H9 (cell line): ENCODE data around the gene PTPRJ. TPM values are rescaled to one million over a fixed set of nuclear protein-coding genes. Genes with fewer than 3 reads are reported as not detected.

Experiments used
- DNase-seq: peaks from one replicate; pipeline ENCODE4 v3.0.0-alpha.2; 2017
- H2AFZ ChIP-seq: one replicate; pipeline ENCODE4 v1.6.1; 2013; ENCODE audit warnings: mild to moderate bottlenecking, low read length, control low read depth, moderate library complexity
- H2AK5ac ChIP-seq: 2 replicates; pipeline ENCODE4 v1.6.1; 2013; ENCODE audit warnings: low read length, control low read depth, mixed read lengths; ENCODE audit not compliant: insufficient read length
- H2BK120ac ChIP-seq: one replicate; pipeline ENCODE4 v1.6.1; 2013; ENCODE audit warnings: low read depth, mild to moderate bottlenecking, low read length, control low read depth, inconsistent platforms; ENCODE audit not compliant: poor library complexity, severe bottlenecking
- H2BK12ac ChIP-seq: 2 replicates; pipeline ENCODE4 v1.6.1; 2013; ENCODE audit warnings: low read length, control low read depth, mixed read lengths, low read depth; ENCODE audit not compliant: insufficient read length
- H2BK15ac ChIP-seq: 2 replicates; pipeline ENCODE4 v1.6.1; 2013; ENCODE audit warnings: low read depth, low read length, control low read depth
- H2BK20ac ChIP-seq: one replicate; pipeline ENCODE4 v1.6.1; 2013; ENCODE audit warnings: low read depth, mild to moderate bottlenecking, low read length, control low read depth, inconsistent platforms; ENCODE audit not compliant: poor library complexity, severe bottlenecking
- H2BK5ac ChIP-seq: 2 replicates; pipeline ENCODE4 v1.6.1; 2013; ENCODE audit warnings: low read length, control low read depth, mixed read lengths; ENCODE audit not compliant: insufficient read length
- H3K14ac ChIP-seq: 2 replicates; pipeline ENCODE4 v1.6.1; 2013; ENCODE audit warnings: low read length, control low read depth; ENCODE audit not compliant: insufficient read depth
- H3K18ac ChIP-seq: 2 replicates; pipeline ENCODE4 v1.6.1; 2013; ENCODE audit warnings: low read depth, mild to moderate bottlenecking, mixed read lengths, low read length, control low read depth; ENCODE audit not compliant: insufficient read length
- H3K23ac ChIP-seq: 2 replicates; pipeline ENCODE4 v1.6.1; 2013; ENCODE audit warnings: low read length, control low read depth, mixed read lengths, low read depth; ENCODE audit not compliant: insufficient read length
- H3K23me2 ChIP-seq: 2 replicates; pipeline ENCODE4 v1.6.1; 2013; ENCODE audit warnings: low read depth, mild to moderate bottlenecking, mixed read lengths, low read length, control low read depth; ENCODE audit not compliant: insufficient read length, poor library complexity, severe bottlenecking
- H3K27ac ChIP-seq: 2 replicates; pipeline ENCODE4 v1.5.1; 2013; ENCODE audit warnings: low read length, control low read depth, mixed read lengths, low read depth; ENCODE audit not compliant: insufficient read length
- H3K27me3 ChIP-seq: 2 replicates; pipeline ENCODE4 v1.6.1; 2013; ENCODE audit warnings: low read length, control low read depth, inconsistent platforms; ENCODE audit not compliant: insufficient read depth
- H3K4ac ChIP-seq: 2 replicates; pipeline ENCODE4 v1.6.1; 2013; ENCODE audit warnings: low read depth, mild to moderate bottlenecking, control low read depth, inconsistent platforms, low read length, moderate library complexity
- H3K4me1 ChIP-seq: 2 replicates; pipeline ENCODE4 v1.6.1; 2013; ENCODE audit warnings: low read length, control low read depth, inconsistent platforms; ENCODE audit not compliant: insufficient read depth
- H3K4me2 ChIP-seq: 2 replicates; pipeline ENCODE4 v1.6.1; 2013; ENCODE audit warnings: low read length, control low read depth, mixed read lengths; ENCODE audit not compliant: insufficient read length, insufficient read depth
- H3K56ac ChIP-seq: 2 replicates; pipeline ENCODE4 v1.6.1; 2013; ENCODE audit warnings: low read depth, mild to moderate bottlenecking, mixed read lengths, low read length, control low read depth; ENCODE audit not compliant: insufficient read length
- H3K79me1 ChIP-seq: 2 replicates; pipeline ENCODE4 v1.6.1; 2013; ENCODE audit warnings: low read depth, mild to moderate bottlenecking, moderate library complexity, low read length, control low read depth, inconsistent platforms; ENCODE audit not compliant: insufficient read depth, poor library complexity, severe bottlenecking
- H3K79me2 ChIP-seq: 2 replicates; pipeline ENCODE4 v1.6.1; 2013; ENCODE audit warnings: low read length, control low read depth, inconsistent platforms; ENCODE audit not compliant: insufficient read depth
- H3K9ac ChIP-seq: 2 replicates; pipeline ENCODE4 v1.6.1; 2013; ENCODE audit warnings: low read length, control low read depth, mixed read lengths; ENCODE audit not compliant: insufficient read length; ENCODE audit errors: extremely low read depth
- H3K9me3 ChIP-seq: one replicate; pipeline ENCODE4 v1.6.1; 2013; ENCODE audit warnings: low read depth, low read length, inconsistent platforms; ENCODE audit not compliant: control insufficient read depth
- H3T11ph ChIP-seq: one replicate; pipeline ENCODE4 v1.6.1; 2013; ENCODE audit warnings: mild to moderate bottlenecking, low read length, control low read depth, inconsistent platforms
- H4K20me1 ChIP-seq: one replicate; pipeline ENCODE4 v1.6.1; 2013; ENCODE audit not compliant: control insufficient read depth, insufficient read length, insufficient read depth
- H4K5ac ChIP-seq: 2 replicates; pipeline ENCODE4 v1.6.1; 2013; ENCODE audit warnings: low read depth, mild to moderate bottlenecking, mixed read lengths, low read length, control low read depth; ENCODE audit not compliant: insufficient read length
- H4K8ac ChIP-seq: replicated peaks from 2 replicates; pipeline ENCODE4 v1.6.1; 2013; ENCODE audit warnings: low read length, control low read depth, mixed read lengths, low read depth; ENCODE audit not compliant: insufficient read length
- H4K91ac ChIP-seq: 2 replicates; pipeline ENCODE4 v1.6.1; 2013; ENCODE audit warnings: low read depth, mild to moderate bottlenecking, moderate library complexity, mixed read lengths, low read length, control low read depth; ENCODE audit not compliant: insufficient read length
- H3K27ac Mint-ChIP-seq, 3 experiments: 2 replicates in 2 of 3; 3 replicates in 1 of 3; pipeline ENCODE4 v1.8.0; 2020 to 2021; ENCODE audit warnings: mixed read lengths in 3 of 3, mild to moderate bottlenecking in 1 of 3, moderate library complexity in 1 of 3
- H3K27me3 Mint-ChIP-seq: 2 replicates; pipeline ENCODE4 v1.8.0; 2021; ENCODE audit warnings: low read depth, mild to moderate bottlenecking, moderate library complexity, mixed read lengths
- H3K36me3 Mint-ChIP-seq, 3 experiments: 2 replicates in 2 of 3; 3 replicates in 1 of 3; pipeline ENCODE4 v1.8.0; 2020 to 2021; ENCODE audit warnings: low read depth in 3 of 3, mixed read lengths in 3 of 3; ENCODE audit not compliant: insufficient read depth in 1 of 3
- H3K4me1 Mint-ChIP-seq, 2 experiments: 2 replicates each; pipeline ENCODE4 v1.8.0; 2020; ENCODE audit warnings: mixed read lengths in 2 of 2
- H3K4me3 Mint-ChIP-seq, 2 experiments: 2 replicates in 1 of 2; 3 replicates in 1 of 2; pipeline ENCODE4 v1.8.0; 2020 to 2021; ENCODE audit warnings: mild to moderate bottlenecking in 2 of 2, mixed read lengths in 2 of 2, moderate library complexity in 1 of 2
- H3K9me3 Mint-ChIP-seq, 2 experiments: 2 replicates in 1 of 2; 3 replicates in 1 of 2; pipeline ENCODE4 v1.8.0; 2020; ENCODE audit warnings: mild to moderate bottlenecking in 2 of 2, mixed read lengths in 2 of 2, moderate library complexity in 1 of 2
- CTCF ChIP-seq: fragments of 200-600 bp; sonication (generic); conservative IDR thresholded peaks from 3 replicates; pipeline ENCODE4 v1.8.0; 2021; ENCODE audit warnings: antibody characterized with exemption, mild to moderate bottlenecking
- WGBS: extraction: QIAGEN DNeasy Blood & Tissue Kit; methylation state at CpG from one replicate; pipeline ENCODE4 v1.1.7; 2013; ENCODE audit warnings: missing lambda C conversion rate, low lambda C conversion rate, mixed read lengths; ENCODE audit not compliant: insufficient read length; ENCODE audit errors: extremely low coverage; 5-methylcytosine and 5-hydroxymethylcytosine counted together
- total RNA-seq: library from RNA; stranded (reverse); gene quantifications from 2 replicates; pipeline ENCODE4 v1.2.1, GENCODE V29; 2021

The PTPRJ gene
- total RNA-seq, 1 experiment from 2014 or later = 10.6 TPM

DNA sequence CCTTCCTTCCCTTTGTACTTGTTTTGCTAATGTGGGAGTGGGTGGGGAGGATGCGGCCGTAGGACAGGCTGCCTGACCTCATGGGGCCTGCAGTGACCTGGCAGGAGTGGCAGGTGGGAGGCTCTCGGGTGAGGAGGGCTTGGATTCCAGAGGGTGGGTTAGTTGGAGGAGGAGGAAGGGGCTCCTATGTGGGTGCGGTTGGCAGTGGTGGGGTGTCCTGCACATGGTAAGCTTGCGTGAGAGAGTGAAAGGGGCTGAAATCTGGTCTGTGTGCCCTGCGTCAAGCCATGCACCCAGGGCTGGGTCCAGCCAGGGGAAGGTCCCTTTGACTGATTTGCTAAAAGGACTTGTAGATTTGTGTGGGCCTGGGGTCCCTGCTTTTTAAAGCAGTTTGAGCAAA is 145.5 kb downstream of the PTPRJ start:
- H4K20me1 ChIP-seq = no peaks in the 10 kb centered on the region
- H2BK20ac ChIP-seq = no peak overlapping the region
- no peak overlapping the region for H3T11ph ChIP-seq
- no peak overlapping the region for H3K4ac ChIP-seq
- H3K27me3 ChIP-seq = no peaks in the 10 kb centered on the region
- Mint-ChIP-seq H3K4me3 (no peak overlapping the region), H3K9me3 (no peaks in the 10 kb centered on the region), H3K27ac (peak overlapping the region; percentile 1 to 94 (median 83); a peak in 5 of 7 replicates), H3K4me1 (peaks cover 7 to 9% of the 10 kb centered on the region in 2 experiments), H3K27me3 (no peaks in the 10 kb centered on the region), H3K36me3 (peaks cover 10 to 18% (median 14%) of the 10 kb centered on the region in 3 experiments)
- H3K23me2 ChIP-seq = no peaks in the 10 kb centered on the region
- no peaks in the 10 kb centered on the region for H3K79me2 ChIP-seq
- no peak overlapping the region for H3K4me2 ChIP-seq
- no peak overlapping the region for H2AFZ ChIP-seq
- H3K56ac ChIP-seq = no peak overlapping the region
- H2BK120ac ChIP-seq = no peak overlapping the region
- no peak overlapping the region for H2BK15ac ChIP-seq
- H4K8ac ChIP-seq = no peak overlapping the region
- no peak overlapping the region for H4K91ac ChIP-seq
- no CpG with 5 or more reads among the region's 6 CpGs for WGBS
- no peak overlapping the region for H3K18ac ChIP-seq
- H3K14ac ChIP-seq = no peak overlapping the region
- H4K5ac ChIP-seq = no peak overlapping the region
- H2BK12ac ChIP-seq = no peak overlapping the region
- DNase-seq = no peak
- no peaks in the 10 kb centered on the region for H3K9me3 ChIP-seq
- no peak overlapping the region for H2AK5ac ChIP-seq
- no peak overlapping the region for H3K23ac ChIP-seq
- no peak overlapping the region for H3K9ac ChIP-seq
- no peak for TF ChIP-seq CTCF
- no peak overlapping the region for H2BK5ac ChIP-seq
- H3K4me1 ChIP-seq = no peaks in the 10 kb centered on the region
- H3K27ac ChIP-seq = no peak overlapping the region
- H3K79me1 ChIP-seq = no peaks in the 10 kb centered on the region
